Activated B cell treated with CpG ODN at 0.5 μM for 24 hours (primary cell): ENCODE data around the gene OXSR1. TPM values are rescaled to one million over a fixed set of nuclear protein-coding genes. Genes with fewer than 3 reads are reported as not detected.

ENCODE experiments used
- ATAC-seq: fragments of 200-7000 bp; cut with Tn5 transposase; one replicate; pipeline ENCODE4 v1.10.0; 2021; ENCODE audit warnings: low read depth, mild to moderate bottlenecking, moderate library complexity
- CTCF ChIA-PET: fragments of 350-600 bp; sonication (Branson Sonifier 250); formaldehyde crosslinking; loops from one replicate; lab custom pipeline; 2021; ENCODE audit warnings: antibody characterized with exemption; lab: Charles Lee
- POLR2A ChIA-PET: fragments of 350-600 bp; sonication (Branson Sonifier 250); formaldehyde crosslinking; loops from one replicate; lab custom pipeline; 2021; ENCODE audit warnings: antibody characterized with exemption; lab: Charles Lee
- DNase-seq: peaks from one replicate; pipeline ENCODE4 v3.0.0; 2022
- H3K27ac Mint-ChIP-seq: one replicate; pipeline ENCODE4 v1.8.0; 2020; ENCODE audit warnings: mixed read lengths
- H3K27me3 Mint-ChIP-seq: one replicate; pipeline ENCODE4 v1.8.0; 2021; ENCODE audit warnings: mixed read lengths
- H3K36me3 Mint-ChIP-seq: one replicate; pipeline ENCODE4 v1.8.0; 2021; ENCODE audit warnings: low read depth, mixed read lengths
- H3K4me1 Mint-ChIP-seq: one replicate; pipeline ENCODE4 v1.8.0; 2021; ENCODE audit warnings: mixed read lengths
- H3K4me3 Mint-ChIP-seq: one replicate; pipeline ENCODE4 v1.8.0; 2020; ENCODE audit warnings: mild to moderate bottlenecking, mixed read lengths
- H3K9me3 Mint-ChIP-seq: one replicate; pipeline ENCODE4 v1.8.0; 2020; ENCODE audit warnings: mixed read lengths
- CTCF ChIP-seq: fragments of 200-600 bp; IDR thresholded peaks from one replicate; pipeline ENCODE4 v1.8.0; 2022; ENCODE audit warnings: antibody characterized with exemption, mild to moderate bottlenecking
- intact Hi-C: fragments of 100-400 bp; cut with micrococcal nuclease; formaldehyde crosslinking; loops from one replicate; pipeline ENCODE4 v1.15.1; 2024
- total RNA-seq: library from RNA; stranded (reverse); gene quantifications from 2 replicates; pipeline ENCODE4 v1.2.3, GENCODE V29; 2022

Gene OXSR1
- total RNA-seq, 1 donor from 2014 or later, result 40.2 TPM

- intact Hi-C loops, result no loop called here
- Mint-ChIP-seq H3K27ac (peak overlapping the region; percentile 99), H3K36me3 (peaks cover 43% of the 10 kb centered on the region), H3K4me3 (peak overlapping the region; percentile 97), H3K4me1 (peaks cover 65% of the 10 kb centered on the region), H3K9me3 (no peaks in the 10 kb centered on the region), H3K27me3 (no peaks in the 10 kb centered on the region)
- ChIA-PET POLR2A (interaction anchor here (1.3 to 8.4 kb wide), 2 partner anchors 8 to 24 kb away, joined by 3 to 217 read pairs; partner anchors contain the start of gene OXSR1), CTCF (interaction anchor here (1.4 kb wide), 1 partner anchor 27 kb away, joined by 5 read pairs; no protein-coding TSS in a partner anchor)
- no peak for ATAC-seq
- no peak for TF ChIP-seq CTCF
- no peak for DNase-seq
Measured at GRCh38 chr3:38140326-38141172, 24.8 kb upstream of the OXSR1 start.

GRCh38 chr3:38141173-38141951, 24.0 kb upstream of the OXSR1 start:
- ATAC-seq (no peak), DNase-seq (no peak)
- no peaks in the 10 kb centered on the region for H3K27me3 Mint-ChIP-seq
- H3K4me3 Mint-ChIP-seq, result peak overlapping the region; percentile 20
- peaks cover 57% of the 10 kb centered on the region for H3K4me1 Mint-ChIP-seq
- POLR2A ChIA-PET, result interaction anchor here (8.4 kb wide), 1 partner anchor 24 kb away, joined by 217 read pairs; the partner anchor contains the start of gene OXSR1
- peaks cover 3% of the 10 kb centered on the region for H3K9me3 Mint-ChIP-seq
- intact Hi-C loops, result no loop called here
- no peak overlapping the region for H3K27ac Mint-ChIP-seq
- CTCF ChIA-PET, result no interaction called here
- TF ChIP-seq CTCF, result no peak
- peaks cover 46% of the 10 kb centered on the region for H3K36me3 Mint-ChIP-seq

- no peak for TF ChIP-seq CTCF
- no peak for DNase-seq
- ChIA-PET CTCF (no interaction called here), POLR2A (interaction anchor here (8.4 kb wide), 1 partner anchor 23 kb away, joined by 217 read pairs; the partner anchor contains the start of gene OXSR1)
- Mint-ChIP-seq H3K36me3 (peaks cover 48% of the 10 kb centered on the region), H3K9me3 (peaks cover 4% of the 10 kb centered on the region), H3K27ac (no peak overlapping the region), H3K4me3 (no peak overlapping the region), H3K27me3 (no peaks in the 10 kb centered on the region), H3K4me1 (peaks cover 57% of the 10 kb centered on the region)
- ATAC-seq, result no peak
- intact Hi-C loops, result no loop called here
Measured at GRCh38 chr3:38141952-38142273, 23.4 kb upstream of the OXSR1 start.

GRCh38 chr3:38142959-38143358, 22.4 kb upstream of the OXSR1 start:
- no peaks in the 10 kb centered on the region for H3K27me3 Mint-ChIP-seq
- no peak overlapping the region for H3K4me3 Mint-ChIP-seq
- ChIA-PET CTCF (no interaction called here), POLR2A (interaction anchor here (0.6 to 8.4 kb wide), 2 partner anchors 22 to 1243 kb away, joined by 3 to 217 read pairs; partner anchors contain the start of gene OXSR1)
- intact Hi-C loops, result no loop called here
- H3K4me1 Mint-ChIP-seq, result peaks cover 57% of the 10 kb centered on the region
- H3K36me3 Mint-ChIP-seq, result peaks cover 44% of the 10 kb centered on the region
- no peak for TF ChIP-seq CTCF
- peaks cover 4% of the 10 kb centered on the region for H3K9me3 Mint-ChIP-seq
- no peak overlapping the region for H3K27ac Mint-ChIP-seq
- no peak for DNase-seq
- no peak for ATAC-seq

GRCh38 chr3:38143511-38143910, 21.8 kb upstream of the OXSR1 start:
- no peaks in the 10 kb centered on the region for H3K27me3 Mint-ChIP-seq
- CTCF ChIA-PET, result no interaction called here
- peaks cover 56% of the 10 kb centered on the region for H3K4me1 Mint-ChIP-seq
- intact Hi-C loops, result no loop called here
- no peak for TF ChIP-seq CTCF
- H3K36me3 Mint-ChIP-seq, result peaks cover 40% of the 10 kb centered on the region
- peaks cover 4% of the 10 kb centered on the region for H3K9me3 Mint-ChIP-seq
- DNase-seq (no peak), ATAC-seq (no peak)
- no peak overlapping the region for H3K4me3 Mint-ChIP-seq
- H3K27ac Mint-ChIP-seq, result no peak overlapping the region
- POLR2A ChIA-PET, result interaction anchor here (0.6 to 8.4 kb wide), 2 partner anchors 21 to 1243 kb away, joined by 3 to 217 read pairs; partner anchors contain the start of gene OXSR1
